Spleen (tissue), 7 donors: ENCODE data around the gene PTPRN2.

Experiments used
- CTCF ChIP-seq, 11 experiments: fragments of 200-600 bp in 7 of 11; fragments of 450-650 bp in 4 of 11; sonication (generic) in 4 of 11; IDR thresholded peaks in 8 of 11; conservative IDR thresholded peaks in 3 of 11; 1 replicate in 7 of 11; 2 replicates in 4 of 11; pipeline versions ENCODE4 v1.4.0 to v1.8.0; 2016 to 2021; ENCODE audit warnings: antibody characterized with exemption in 11 of 11, inconsistent platforms in 4 of 11, mild to moderate bottlenecking in 1 of 11
- POLR2A ChIP-seq, 3 donors: fragments of 450-650 bp; IDR thresholded peaks; one replicate each; pipeline ENCODE4 v1.5.1; 2017; ENCODE audit warnings: antibody characterized with exemption in 3 of 3, mild to moderate bottlenecking in 1 of 3
- POLR2AphosphoS5 ChIP-seq, 3 donors: sonication (generic); formaldehyde crosslinking; IDR thresholded peaks; one replicate each; pipeline ENCODE4 v1.5.1; 2017; ENCODE audit warnings: antibody characterized with exemption in 3 of 3
- donor health status: DM: no; HTN: no; CAD: no; lungs with moderate emphysema.
- donor health status: DM: no; HTN: no; CAD: no.
- donor health status: DM: no; HTN: no; CAD: no.

- TF ChIP-seq POLR2AphosphoS5 (IDR thresholded peaks at IDR 0.05) (no peak), CTCF (IDR thresholded peaks at IDR 0.05 in 8 of 11, conservative IDR thresholded peaks at IDR 0.05 in 3 of 11) (no peak), POLR2A (IDR thresholded peaks at IDR 0.05) (no peak)
Observed at GRCh38 chr7:158270856-158271413, 316.7 kb downstream of the PTPRN2 start.
